Stimulated activated CD4-positive, alpha-beta T cell treated with anti-CD3 and anti-CD28 coated beads, TNF-alpha, amount 100 ng/mL, for 48 hours (primary cell): ENCODE results near the gene UBE2K.
"Not testable (repeated sequence)": the region's sequence is repeated elsewhere in the genome, so short reads cannot be mapped to it uniquely, and the experiment has no call there.

Experiments used
- DNase-seq, 3 donors: peaks; one replicate each; pipeline ENCODE4 v3.0.0-alpha.2; 2020; ENCODE audit warnings: low read depth in 3 of 3

Gene UBE2K

GRCh38 chr4:39689970-39690369, 8.0 kb upstream of the UBE2K start:
- DNase-seq = no peak

GRCh38 chr4:39698424-39699009, 581 bp downstream of the UBE2K start:
- peak in 1 of 3 donors; percentile 11 for DNase-seq

GRCh38 chr4:39699687-39700409, 1.9 kb downstream of the UBE2K start:
- DNase-seq = no peak

DNA sequence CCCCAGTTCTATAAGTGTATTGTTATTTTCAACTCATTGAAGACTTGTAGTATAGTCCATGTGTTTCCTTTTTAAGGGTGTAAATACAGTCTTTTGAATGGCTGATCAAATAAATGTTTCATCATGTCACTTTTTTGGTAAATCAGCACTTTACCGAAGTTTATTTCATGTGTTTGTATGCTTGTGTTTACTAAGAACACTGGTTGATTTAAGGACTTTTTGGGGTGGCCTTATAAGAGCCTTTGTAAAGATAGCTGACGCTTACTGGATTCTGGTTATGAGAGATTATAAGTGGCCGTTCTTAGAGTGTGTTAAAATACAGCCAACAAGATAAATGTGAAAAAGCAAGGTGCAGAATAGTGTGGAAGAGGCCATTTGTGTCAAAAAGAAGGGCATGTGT, 2.6 kb downstream of the UBE2K start:
- no peak for DNase-seq

DNA sequence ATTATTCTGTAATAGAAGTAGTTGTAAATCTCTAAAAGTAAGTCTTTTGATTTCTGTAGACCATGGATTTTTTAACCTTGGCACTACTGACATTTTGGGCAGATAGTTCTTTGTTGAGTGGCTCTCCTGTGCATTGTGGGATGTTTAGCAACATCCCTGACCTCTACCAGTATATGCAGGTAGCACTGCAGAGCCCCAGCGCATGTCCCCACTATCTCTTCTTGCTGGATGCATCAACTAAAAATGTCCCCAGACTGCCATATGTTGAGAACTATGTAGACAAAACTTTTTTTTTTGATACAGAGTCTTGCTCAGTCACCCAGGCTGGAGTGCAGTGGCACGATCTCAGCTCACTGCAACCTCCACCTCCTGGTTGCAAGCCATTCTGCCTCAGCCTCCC, 4.8 kb downstream of the UBE2K start:
- no peak for DNase-seq

GRCh38 chr4:39704789-39705188, 6.9 kb downstream of the UBE2K start:
- DNase-seq = not testable (repeated sequence)

DNA sequence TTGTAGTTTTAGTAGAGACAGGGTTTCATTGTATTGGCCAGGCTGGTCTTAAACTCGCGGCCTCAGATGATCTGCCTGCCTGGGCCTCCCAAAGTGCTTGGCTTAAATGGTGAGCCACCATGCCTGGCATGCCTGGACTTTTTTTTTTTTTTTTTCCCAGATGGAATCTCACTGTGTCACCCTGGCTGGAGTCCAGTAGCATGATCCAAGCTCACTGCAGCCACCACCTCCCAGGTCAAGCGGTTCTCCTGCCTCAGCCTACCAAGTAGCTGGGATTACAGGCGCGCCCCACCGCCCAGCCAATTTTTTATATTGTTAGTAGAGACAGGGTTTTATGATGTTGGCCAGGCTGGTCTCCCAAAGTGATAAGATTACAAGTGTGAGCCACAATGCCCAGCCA, 8.4 kb downstream of the UBE2K start:
- no peak for DNase-seq

DNA sequence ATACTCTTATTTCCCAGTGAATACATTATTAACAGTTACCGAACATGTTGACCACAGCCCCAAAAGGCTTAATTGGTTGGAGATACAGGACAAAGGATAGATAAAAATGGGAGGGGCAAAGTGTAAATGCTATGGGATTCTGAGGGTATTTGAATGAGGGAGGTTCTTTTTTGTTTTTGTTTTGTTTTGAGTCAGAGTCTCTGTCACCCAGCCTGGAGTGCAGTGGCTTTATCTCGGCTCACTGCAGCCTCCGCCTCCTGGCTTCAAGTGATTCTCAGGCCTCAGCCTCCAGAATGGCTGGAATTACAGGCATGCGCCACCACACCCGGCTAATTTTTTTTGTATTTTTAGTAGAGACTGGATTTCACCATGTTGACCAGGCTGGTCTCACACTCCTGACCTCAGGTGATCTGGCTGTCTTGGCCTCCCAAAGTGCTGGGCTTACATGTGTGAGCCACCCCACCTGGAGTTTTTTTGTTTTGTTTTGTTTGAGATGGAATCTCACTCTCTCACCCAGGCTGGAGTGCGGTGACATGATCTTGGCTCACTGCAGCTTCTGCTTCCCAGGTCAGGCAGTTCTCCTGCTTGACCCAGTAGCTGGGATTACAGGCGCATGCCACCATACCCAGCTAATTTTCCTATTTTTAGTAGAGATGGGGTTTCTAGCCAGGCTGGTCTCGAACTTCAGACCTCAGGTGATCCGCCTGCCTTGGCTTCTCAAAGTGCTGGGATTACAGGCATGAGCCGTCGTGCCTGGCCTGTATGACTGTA, 9.0 kb downstream of the UBE2K start:
- DNase-seq = no peak

DNA sequence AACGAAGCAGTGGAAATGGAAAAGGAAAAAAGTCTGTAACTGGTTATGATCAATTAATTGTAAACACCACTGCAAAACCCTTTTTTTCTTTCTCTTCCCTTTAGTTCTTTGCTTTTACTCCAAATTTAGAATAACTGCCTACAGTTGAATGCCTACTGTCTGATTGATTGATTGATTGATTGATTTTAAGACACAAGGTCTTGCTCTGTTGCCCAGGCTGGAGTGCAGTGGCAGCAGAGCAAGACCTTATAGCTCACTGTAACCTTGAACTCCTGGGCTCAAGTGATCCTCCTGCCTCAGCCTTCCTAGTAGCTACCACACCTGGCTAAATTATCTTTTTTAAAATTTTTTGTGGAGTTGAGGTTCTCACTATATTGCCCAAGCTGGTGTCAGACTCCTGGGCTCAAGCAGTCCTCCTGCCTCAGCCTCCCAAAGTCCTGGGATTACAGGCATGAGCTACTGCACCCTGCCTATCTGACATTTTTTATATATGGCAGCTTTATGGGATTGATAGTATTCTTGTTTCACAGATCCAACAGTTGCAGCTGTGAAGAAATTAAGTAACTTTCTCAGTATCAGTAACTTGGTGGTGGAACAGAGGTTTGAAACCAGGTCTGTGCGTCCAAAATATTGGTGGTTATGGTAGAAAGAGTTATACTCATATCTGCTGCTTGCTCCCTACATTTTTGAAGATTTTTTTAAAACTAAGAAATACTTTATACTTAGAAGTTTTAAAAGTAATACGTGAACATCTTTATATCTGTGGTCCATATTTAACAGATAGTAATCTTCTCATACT, 12.4 kb downstream of the UBE2K start:
- DNase-seq = no peak

- DNase-seq = no peak
Observed at GRCh38 chr4:39712819-39713607, 15.1 kb downstream of the UBE2K start.

DNA sequence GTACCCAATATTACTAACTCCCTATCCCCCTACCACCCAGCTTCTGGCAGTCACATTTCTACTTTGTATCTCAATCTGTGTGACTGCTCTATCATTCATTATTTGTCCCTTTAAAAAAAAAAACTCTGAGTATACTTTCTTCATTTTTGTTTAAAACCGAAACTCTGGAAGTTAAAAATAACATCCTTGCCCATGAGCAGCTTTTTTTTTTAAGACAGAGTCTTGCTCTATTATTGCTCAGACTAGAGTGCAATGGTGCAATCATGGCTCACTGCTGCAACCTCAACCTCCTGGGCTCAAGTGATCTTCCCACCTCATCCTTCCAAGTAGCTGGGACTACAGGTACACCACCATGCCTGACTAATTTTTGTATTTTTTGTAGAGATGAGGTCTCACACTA, 15.8 kb downstream of the UBE2K start:
- no peak for DNase-seq

GRCh38 chr4:39714166-39714565, 16.2 kb downstream of the UBE2K start:
- DNase-seq = no peak

DNA sequence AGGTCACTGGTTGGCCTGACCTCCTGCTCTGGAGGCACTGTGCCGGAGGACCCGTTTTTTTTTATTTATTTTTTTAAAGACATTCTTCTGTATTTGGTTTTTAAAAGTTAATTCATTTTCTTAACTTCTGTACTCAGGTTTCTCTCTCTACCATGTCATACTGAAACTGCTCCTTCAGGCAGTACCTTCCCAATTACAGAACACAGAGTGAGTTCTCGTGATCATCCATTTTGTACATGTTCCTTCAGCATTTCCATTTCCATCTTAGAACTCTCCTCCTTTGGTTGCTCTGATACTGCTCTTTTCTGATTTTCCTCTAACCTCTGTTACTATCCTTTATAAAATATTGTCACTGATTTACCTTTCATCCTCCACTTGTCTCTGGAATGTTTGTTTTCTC, 17.9 kb downstream of the UBE2K start:
- no peak for DNase-seq

DNA sequence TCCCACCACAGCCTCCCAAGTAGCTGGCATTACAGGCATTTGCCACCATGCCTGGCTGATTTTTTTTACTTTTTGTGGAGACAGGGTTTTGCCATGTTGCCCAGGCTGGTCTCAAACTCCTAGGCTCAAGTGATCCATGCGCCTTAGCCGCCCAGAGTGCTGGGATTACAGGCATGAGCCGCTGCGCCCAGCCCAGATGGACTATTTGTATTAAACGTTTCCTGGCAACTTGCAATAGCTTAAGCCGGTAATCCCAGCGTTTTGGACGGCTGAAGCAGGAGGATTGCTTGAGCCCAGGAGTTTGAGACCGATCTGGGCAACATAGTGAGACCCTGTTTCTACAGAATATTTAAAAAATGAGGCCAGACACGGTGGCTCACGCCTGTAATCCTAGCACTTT, 18.4 kb downstream of the UBE2K start:
- no peak for DNase-seq

DNA sequence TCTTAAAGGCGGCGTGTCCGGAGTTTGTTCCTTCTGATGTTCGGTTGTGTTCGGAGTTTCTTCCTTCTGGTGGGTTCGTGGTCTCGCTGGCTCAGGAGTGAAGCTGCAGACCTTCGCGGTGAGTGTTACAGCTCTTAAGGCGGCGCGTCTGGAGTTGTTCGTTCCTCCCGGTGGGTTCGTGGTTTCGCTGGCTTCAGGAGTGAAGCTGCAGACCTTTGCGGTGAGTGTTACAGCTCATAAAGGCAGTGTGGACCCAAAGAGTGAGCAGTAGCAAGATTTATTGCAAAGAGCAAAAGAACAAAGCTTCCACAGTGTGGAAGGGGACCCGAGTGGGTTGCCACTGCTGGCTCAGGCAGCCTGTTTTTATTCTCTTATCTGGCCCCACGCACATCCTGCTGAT, 19.8 kb downstream of the UBE2K start:
- not testable (repeated sequence) for DNase-seq

- no peak for DNase-seq
Observed at GRCh38 chr4:39718366-39719323, 20.7 kb downstream of the UBE2K start.

DNA sequence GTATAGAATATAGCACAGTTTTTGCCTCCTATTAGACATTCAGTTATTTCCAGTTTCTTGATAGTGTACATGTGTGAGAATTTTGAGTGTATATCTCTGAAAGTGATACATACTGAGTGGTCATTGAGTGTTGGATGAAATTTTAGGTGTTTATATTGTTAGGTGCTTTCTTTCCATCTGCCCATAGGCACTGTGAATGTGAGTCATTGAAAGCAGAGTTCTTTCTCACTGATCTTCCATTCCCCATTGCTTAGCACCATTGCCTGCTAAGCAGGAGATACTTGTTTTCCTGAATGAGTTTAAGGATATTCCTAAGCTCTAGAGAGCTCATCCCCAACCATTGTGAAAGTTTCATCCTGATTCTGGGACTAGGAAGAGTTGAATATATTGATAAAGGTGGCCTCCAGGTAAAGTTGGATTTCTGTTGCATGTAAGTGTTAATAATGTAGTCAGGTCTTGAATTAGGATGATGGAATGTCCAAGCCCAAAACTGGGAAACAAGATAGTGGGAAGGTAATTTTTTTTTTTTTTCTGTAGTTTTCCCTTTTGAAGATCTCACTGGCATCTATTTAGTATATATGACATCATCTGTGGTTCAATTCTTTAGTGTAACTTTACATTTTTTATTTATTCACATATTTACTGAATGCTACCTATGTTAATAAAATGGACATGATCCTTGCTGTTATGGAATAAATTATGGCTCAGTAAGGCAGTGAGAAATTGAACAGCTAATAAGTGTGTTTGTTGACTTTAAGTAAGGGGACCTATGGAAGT, 22.1 kb downstream of the UBE2K start:
- no peak for DNase-seq

DNA sequence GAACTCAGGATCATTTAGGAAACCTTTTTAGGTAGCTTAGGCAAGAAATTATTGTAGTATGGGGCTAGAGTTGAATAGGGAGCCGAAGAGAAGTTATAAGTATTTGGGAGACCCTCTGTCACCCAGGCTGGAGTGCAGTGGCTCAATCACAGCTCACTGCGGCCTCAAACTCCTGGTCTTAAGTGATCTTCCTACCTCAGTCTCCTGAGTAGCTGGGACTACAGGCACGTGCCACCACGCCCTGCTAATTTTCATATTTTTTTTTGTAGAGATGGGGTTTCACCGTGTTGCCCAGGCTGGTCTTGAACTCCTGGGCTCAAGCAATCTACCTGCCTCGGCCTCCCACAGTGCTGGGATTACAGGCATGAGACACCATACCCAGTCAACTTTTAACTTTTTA, 23.3 kb downstream of the UBE2K start:
- DNase-seq = not testable (repeated sequence)

GRCh38 chr4:39721788-39722187, 23.9 kb downstream of the UBE2K start:
- DNase-seq = no peak
